Measurements from ENCODE around the gene ZNF423.

Gene ZNF423

DNA sequence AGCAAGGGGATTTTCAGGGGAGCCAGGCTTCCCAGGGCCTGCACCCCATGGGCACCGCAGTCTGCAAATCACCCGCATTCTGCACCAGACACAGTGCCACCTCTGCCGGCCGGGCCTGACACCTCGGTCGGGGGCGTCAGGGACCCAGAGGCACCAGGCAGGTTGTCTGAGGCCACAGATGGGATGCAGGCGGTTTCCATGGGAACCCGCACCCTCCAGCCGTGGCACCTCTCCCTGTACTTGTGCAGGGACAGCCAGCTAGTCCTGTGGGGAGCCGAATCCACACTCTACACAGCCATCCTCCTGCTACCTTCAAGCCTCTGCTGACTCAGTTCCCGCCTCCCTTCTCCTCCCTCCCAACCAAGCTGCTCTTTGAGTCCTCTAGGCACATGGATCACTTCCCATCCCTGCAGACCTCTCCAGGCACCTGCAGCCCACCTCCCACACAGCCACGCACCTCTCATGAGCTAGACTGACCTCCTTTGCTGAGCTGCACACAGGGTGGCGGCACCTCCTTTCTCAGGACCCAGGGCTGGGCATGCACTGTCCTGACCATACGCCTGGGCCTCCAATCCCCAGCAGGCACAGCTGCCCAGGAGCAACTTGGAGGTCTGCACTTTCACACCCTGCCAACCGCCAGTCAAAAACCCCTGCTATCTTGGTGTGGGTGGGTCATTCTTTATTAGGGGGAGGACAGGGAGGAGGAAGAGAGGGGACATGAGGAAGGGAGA is 362.9 kb downstream of the ZNF423 start:
- no peak overlapping the region for H3K4me3 ChIP-seq (ENCODE audit: low read depth, low read length, poor library complexity, severe bottlenecking)
- H4K20me1 ChIP-seq (ENCODE audit: insufficient read depth, low read length) = no peaks in the 10 kb centered on the region
- no peaks in the 10 kb centered on the region; the same call in 1 of the 2 replicates for H3K27me3 ChIP-seq (ENCODE audit: insufficient read depth, low read length)
- H3K4me2 ChIP-seq (ENCODE audit: low read length) = no peak overlapping the region
- no peak overlapping the region for H3K27ac ChIP-seq (ENCODE audit: low read depth, low read length, poor library complexity, severe bottlenecking)
- no peaks in the 10 kb centered on the region for H3K79me2 ChIP-seq (ENCODE audit: insufficient read depth, low read length)
- H2AFZ ChIP-seq (ENCODE audit: low read length) = no peak overlapping the region
- H3K36me3 ChIP-seq (ENCODE audit: insufficient read depth, low read length) = no peaks in the 10 kb centered on the region
- peaks cover 6% of the 10 kb centered on the region for H3K4me1 ChIP-seq (ENCODE audit: insufficient read depth, low read length, severe bottlenecking)
- no peaks in the 10 kb centered on the region for H3F3A ChIP-seq (ENCODE audit: insufficient read depth, low read length)
- TF ChIP-seq EZH2 (IDR thresholded peaks at IDR 0.05; ENCODE audit: borderline replicate concordance, low read length) = no peak
- TF ChIP-seq, protein P1, sequence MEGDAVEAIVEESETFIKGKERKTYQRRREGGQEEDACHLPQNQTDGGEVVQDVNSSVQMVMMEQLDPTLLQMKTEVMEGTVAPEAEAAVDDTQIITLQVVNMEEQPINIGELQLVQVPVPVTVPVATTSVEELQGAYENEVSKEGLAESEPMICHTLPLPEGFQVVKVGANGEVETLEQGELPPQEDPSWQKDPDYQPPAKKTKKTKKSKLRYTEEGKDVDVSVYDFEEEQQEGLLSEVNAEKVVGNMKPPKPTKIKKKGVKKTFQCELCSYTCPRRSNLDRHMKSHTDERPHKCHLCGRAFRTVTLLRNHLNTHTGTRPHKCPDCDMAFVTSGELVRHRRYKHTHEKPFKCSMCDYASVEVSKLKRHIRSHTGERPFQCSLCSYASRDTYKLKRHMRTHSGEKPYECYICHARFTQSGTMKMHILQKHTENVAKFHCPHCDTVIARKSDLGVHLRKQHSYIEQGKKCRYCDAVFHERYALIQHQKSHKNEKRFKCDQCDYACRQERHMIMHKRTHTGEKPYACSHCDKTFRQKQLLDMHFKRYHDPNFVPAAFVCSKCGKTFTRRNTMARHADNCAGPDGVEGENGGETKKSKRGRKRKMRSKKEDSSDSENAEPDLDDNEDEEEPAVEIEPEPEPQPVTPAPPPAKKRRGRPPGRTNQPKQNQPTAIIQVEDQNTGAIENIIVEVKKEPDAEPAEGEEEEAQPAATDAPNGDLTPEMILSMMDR (IDR thresholded peaks at IDR 0.05; ENCODE audit: low read length) = no peak
- no peaks in the 10 kb centered on the region for H3K9me2 ChIP-seq (ENCODE audit: low read depth, low read length)
- no peak overlapping the region for H3K9ac ChIP-seq (ENCODE audit: low read length)
- no peaks in the 10 kb centered on the region for H3K9me3 ChIP-seq (ENCODE audit: low read length)

DNA sequence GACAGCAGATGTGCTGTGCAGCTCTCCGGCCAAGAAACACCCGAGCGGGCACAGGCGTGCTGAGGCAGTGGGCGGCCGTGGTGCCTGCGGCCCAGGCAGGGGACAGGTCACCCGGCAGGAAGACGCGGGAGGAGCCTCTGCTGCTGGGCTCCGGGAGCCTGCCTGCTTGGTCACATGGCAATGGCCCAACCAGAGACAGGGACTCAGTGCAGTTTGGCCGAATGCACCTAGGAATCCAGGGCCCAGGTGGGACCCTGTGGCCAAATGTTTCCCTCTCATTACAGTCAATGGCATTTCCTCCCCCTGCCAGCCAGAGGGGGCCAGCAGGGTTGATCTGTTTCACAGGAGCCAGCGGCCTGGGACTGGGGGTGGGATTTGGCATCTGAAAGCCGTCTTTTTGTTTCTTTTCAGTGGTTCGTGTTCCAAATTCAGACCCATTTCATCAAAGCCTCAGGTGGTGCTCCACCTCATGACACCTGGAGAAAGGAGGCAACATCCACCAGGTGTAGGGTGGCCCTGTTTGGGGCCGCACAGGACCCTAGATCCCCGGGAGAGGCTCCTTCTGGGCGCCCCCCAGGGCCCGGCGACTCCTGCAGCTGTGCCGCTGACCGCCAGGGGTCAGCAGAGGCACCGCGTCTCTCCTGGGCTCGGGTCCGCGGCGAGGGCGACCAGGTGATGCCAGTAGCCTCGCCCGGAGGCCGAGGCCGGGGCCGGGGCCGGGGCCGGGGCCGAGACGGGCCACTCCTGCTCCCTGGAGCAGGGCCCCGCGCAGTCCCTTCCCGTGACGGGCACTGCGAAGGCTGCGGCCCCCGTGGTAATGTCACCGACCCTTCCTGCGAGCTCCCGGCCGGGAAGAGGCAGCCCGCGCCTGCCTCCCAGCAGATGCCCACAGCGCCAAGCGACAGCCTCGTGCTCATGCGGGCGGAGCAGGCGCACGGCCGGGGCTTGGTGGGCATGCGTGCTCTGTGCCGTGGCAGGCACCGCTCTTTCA is 363.8 kb downstream of the ZNF423 start:
- H3K4me1 ChIP-seq (ENCODE audit: insufficient read depth, low read length, severe bottlenecking) = peaks cover 6% of the 10 kb centered on the region
- H3K27ac ChIP-seq (ENCODE audit: low read depth, low read length, poor library complexity, severe bottlenecking) = no peak overlapping the region
- peak overlapping the region; percentile 34; the same call in 1 of the 2 replicates for H3K4me2 ChIP-seq (ENCODE audit: low read length)

DNA sequence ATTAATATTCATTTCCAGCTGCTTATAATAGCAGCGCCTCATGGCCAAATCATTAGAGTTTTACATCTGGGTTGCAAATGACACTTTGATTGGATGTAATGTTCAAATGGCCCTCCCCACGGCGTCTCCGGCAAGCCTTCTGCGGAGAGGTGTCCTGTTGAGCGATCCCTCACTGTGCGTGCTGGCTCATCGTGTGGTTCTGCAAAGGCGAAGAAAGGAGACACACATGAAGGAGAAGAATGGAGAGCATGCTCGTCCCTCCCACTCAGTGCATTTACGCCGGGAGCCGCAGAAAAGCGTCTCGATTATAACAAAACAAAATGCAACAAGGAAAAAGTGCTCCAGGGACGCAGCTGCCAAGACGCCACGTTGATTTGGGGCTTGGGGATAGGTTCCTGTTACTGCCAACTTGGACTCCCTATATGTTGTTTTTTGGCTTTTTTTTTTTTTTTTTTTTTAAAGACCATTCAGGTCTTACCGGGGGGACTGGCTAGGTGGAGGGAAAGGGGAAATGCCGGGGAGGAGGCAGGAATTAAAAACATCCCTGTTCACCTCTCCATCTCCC is 364.7 kb downstream of the ZNF423 start:
- Histone ChIP-seq H3K4me2 (ENCODE audit: low read length) (no peak overlapping the region), H3K27ac (ENCODE audit: low read depth, low read length, poor library complexity, severe bottlenecking) (no peak overlapping the region), H3K27me3 (ENCODE audit: insufficient read depth, low read length) (no peaks in the 10 kb centered on the region; the same call in 1 of the 2 replicates), H3F3A (ENCODE audit: insufficient read depth, low read length) (no peaks in the 10 kb centered on the region), H3K9me2 (ENCODE audit: low read depth, low read length) (no peaks in the 10 kb centered on the region), H2AFZ (ENCODE audit: low read length) (no peak overlapping the region), H3K4me1 (ENCODE audit: insufficient read depth, low read length, severe bottlenecking) (peaks cover 6% of the 10 kb centered on the region), H3K9me3 (ENCODE audit: low read length) (no peaks in the 10 kb centered on the region), H3K4me3 (ENCODE audit: low read depth, low read length, poor library complexity, severe bottlenecking) (no peak overlapping the region), H3K79me2 (ENCODE audit: insufficient read depth, low read length) (no peaks in the 10 kb centered on the region), H4K20me1 (ENCODE audit: insufficient read depth, low read length) (no peaks in the 10 kb centered on the region), H3K36me3 (ENCODE audit: insufficient read depth, low read length) (no peaks in the 10 kb centered on the region), H3K9ac (ENCODE audit: low read length) (no peak overlapping the region)
- no peak for TF ChIP-seq EZH2 (IDR thresholded peaks at IDR 0.05; ENCODE audit: borderline replicate concordance, low read length)

More for the DNA sequence above, 363.8 kb downstream of the ZNF423 start:
- Histone ChIP-seq H3K9me2 (ENCODE audit: low read depth, low read length) (no peaks in the 10 kb centered on the region), H3K36me3 (ENCODE audit: insufficient read depth, low read length) (no peaks in the 10 kb centered on the region), H3K79me2 (ENCODE audit: insufficient read depth, low read length) (no peaks in the 10 kb centered on the region), H4K20me1 (ENCODE audit: insufficient read depth, low read length) (no peaks in the 10 kb centered on the region), H2AFZ (ENCODE audit: low read length) (no peak overlapping the region), H3K27me3 (ENCODE audit: insufficient read depth, low read length) (no peaks in the 10 kb centered on the region; the same call in 1 of the 2 replicates), H3K9me3 (ENCODE audit: low read length) (no peaks in the 10 kb centered on the region), H3K4me3 (ENCODE audit: low read depth, low read length, poor library complexity, severe bottlenecking) (no peak overlapping the region), H3F3A (ENCODE audit: insufficient read depth, low read length) (no peaks in the 10 kb centered on the region), H3K9ac (ENCODE audit: low read length) (no peak overlapping the region)
- no peak for TF ChIP-seq EZH2 (IDR thresholded peaks at IDR 0.05; ENCODE audit: borderline replicate concordance, low read length)
- TF ChIP-seq, protein P1 (IDR thresholded peaks at IDR 0.05; ENCODE audit: low read length) = peak; percentile 81
